GM10266 (cell line): Measurements from ENCODE around the gene TP53.

Experiments
- DNase-seq: peaks from one replicate; pipeline ENCODE4 v3.0.0; 2012; ENCODE audit errors: extremely low spot score
- CTCF ChIP-seq: IDR thresholded peaks from 2 replicates; pipeline ENCODE4 v1.5.1; 2012; ENCODE audit warnings: mild to moderate bottlenecking, low read depth; ENCODE audit not compliant: control insufficient read depth, insufficient read depth; ENCODE audit errors: missing control alignments

The TP53 gene

GRCh38 chr17:7705269-7706255 is 18.3 kb upstream of the TP53 start:
- DNase-seq: no peak
- TF ChIP-seq CTCF: no peak

DNA sequence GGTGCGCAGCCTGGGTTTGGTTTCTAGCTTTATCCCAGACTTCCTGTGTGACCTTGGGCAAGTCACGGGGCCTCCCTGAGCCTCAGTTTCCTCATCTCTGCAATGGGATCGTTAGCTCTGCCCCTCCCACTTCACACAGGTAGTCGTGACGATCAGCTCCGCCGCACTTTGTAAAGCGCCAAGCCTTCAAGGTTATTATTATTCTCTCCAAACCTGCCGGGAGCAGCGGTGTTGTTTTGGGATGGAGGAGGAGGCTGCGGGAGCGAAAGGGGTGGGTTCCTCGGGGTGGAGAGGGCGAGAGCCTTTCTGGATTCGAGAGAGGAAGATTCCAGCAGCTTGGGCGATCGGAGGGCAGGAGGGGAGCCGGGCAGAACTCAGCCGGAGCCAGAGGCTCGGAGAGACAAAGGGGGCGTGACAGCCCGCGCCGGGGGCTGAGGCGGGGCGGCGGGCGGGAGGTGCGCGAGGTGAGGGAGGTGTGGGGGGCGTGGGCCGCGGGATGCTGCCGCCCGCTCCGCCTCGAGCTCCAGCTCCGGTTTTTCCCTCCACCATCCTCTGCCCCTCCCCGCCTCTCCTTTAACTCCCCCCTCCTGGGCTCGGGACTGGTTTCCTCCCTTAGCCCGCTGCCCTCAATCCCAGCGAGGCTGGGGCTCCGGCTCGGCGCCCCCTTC is 17.4 kb upstream of the TP53 start, which contains the start of gene EFNB3:
TSS of gene EFNB3 (plus strand) at position 602 of the 668 bp plus-strand sequence. CDS start 397 bp downstream, outside the sequence.
- no peak for DNase-seq
- no peak for TF ChIP-seq CTCF

- TF ChIP-seq CTCF: no peak
- no peak for DNase-seq
Observed at GRCh38 chr17:7703584-7704479, 16.5 kb upstream of the TP53 start.

GRCh38 chr17:7702776-7703175 is 15.5 kb upstream of the TP53 start:
- TF ChIP-seq CTCF: no peak
- no peak for DNase-seq

- DNase-seq: no peak
- TF ChIP-seq CTCF: no peak
Observed at GRCh38 chr17:7701681-7702080, 14.4 kb upstream of the TP53 start.

GRCh38 chr17:7700510-7700909 is 13.2 kb upstream of the TP53 start:
- no peak for DNase-seq
- TF ChIP-seq CTCF: no peak
